Upper lobe of left lung (tissue), 4 donors: ENCODE results near the gene COA5.

Source experiments
- EP300 ChIP-seq, 4 donors: sonication (generic); formaldehyde crosslinking; IDR thresholded peaks; one replicate each; pipeline ENCODE4 v1.5.1; 2017; ENCODE audit warnings: antibody characterized with exemption in 4 of 4, control low read depth in 2 of 4
- POLR2A ChIP-seq, 4 donors: fragments of 450-650 bp; IDR thresholded peaks; one replicate each; pipeline ENCODE4 v1.5.1; 2016 to 2017; ENCODE audit warnings: antibody characterized with exemption in 4 of 4, mild to moderate bottlenecking in 2 of 4
- POLR2AphosphoS5 ChIP-seq, 2 donors: sonication (generic); formaldehyde crosslinking; IDR thresholded peaks; one replicate each; pipeline ENCODE4 v1.5.1; 2017; ENCODE audit warnings: antibody characterized with exemption in 2 of 2
- TF ChIP-seq, protein P1 (sequence below), 6 experiments: fragments of 450-650 bp in 4 of 6; fragments of 200-600 bp in 2 of 6; sonication (generic) in 2 of 6; IDR thresholded peaks; one replicate each; pipeline ENCODE4 v1.5.1; 2016 to 2019; ENCODE audit warnings: antibody characterized with exemption in 6 of 6

GRCh38 chr2:98607741-98608115 is 584 bp downstream of the COA5 start:
- TF ChIP-seq, protein P1, sequence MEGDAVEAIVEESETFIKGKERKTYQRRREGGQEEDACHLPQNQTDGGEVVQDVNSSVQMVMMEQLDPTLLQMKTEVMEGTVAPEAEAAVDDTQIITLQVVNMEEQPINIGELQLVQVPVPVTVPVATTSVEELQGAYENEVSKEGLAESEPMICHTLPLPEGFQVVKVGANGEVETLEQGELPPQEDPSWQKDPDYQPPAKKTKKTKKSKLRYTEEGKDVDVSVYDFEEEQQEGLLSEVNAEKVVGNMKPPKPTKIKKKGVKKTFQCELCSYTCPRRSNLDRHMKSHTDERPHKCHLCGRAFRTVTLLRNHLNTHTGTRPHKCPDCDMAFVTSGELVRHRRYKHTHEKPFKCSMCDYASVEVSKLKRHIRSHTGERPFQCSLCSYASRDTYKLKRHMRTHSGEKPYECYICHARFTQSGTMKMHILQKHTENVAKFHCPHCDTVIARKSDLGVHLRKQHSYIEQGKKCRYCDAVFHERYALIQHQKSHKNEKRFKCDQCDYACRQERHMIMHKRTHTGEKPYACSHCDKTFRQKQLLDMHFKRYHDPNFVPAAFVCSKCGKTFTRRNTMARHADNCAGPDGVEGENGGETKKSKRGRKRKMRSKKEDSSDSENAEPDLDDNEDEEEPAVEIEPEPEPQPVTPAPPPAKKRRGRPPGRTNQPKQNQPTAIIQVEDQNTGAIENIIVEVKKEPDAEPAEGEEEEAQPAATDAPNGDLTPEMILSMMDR (IDR thresholded peaks at IDR 0.05): no peak
- no peak for TF ChIP-seq POLR2AphosphoS5 (IDR thresholded peaks at IDR 0.05)
- TF ChIP-seq POLR2A (IDR thresholded peaks at IDR 0.05): no peak
- TF ChIP-seq EP300 (IDR thresholded peaks at IDR 0.05): no peak
